Amniotic epithelial cell (primary cell): ENCODE results near the gene BSCL2.
"Not testable (repeated sequence)": the region's sequence is repeated elsewhere in the genome, so short reads cannot be mapped to it uniquely, and the experiment has no call there.

Source experiments
- DNase-seq: peaks from one replicate; pipeline ENCODE4 v3.0.0-alpha.2; 2010; ENCODE audit warnings: low read depth

BSCL2 gene

GRCh38 chr11:62707277-62707861, at the start of gene BSCL2, which contains the start of gene GNG3:
BSCL2 (minus strand) TSS chr11:62707424; CDS start chr11:62707195, 229 bp downstream.
GNG3 (plus strand) TSS chr11:62707676; CDS start chr11:62708296, 620 bp downstream.
- DNase-seq, result no peak

- DNase-seq, result no peak
These were observed 47.9 kb upstream of the BSCL2 start for GRCh38 chr11:62755086-62755615.

GRCh38 chr11:62753736-62754603, 46.7 kb upstream of the BSCL2 start, which contains the start of gene ZBTB3:
ZBTB3 (minus strand) TSS chr11:62754160; CDS start chr11:62753664, 496 bp downstream.
- peak; percentile 100 for DNase-seq

DNA sequence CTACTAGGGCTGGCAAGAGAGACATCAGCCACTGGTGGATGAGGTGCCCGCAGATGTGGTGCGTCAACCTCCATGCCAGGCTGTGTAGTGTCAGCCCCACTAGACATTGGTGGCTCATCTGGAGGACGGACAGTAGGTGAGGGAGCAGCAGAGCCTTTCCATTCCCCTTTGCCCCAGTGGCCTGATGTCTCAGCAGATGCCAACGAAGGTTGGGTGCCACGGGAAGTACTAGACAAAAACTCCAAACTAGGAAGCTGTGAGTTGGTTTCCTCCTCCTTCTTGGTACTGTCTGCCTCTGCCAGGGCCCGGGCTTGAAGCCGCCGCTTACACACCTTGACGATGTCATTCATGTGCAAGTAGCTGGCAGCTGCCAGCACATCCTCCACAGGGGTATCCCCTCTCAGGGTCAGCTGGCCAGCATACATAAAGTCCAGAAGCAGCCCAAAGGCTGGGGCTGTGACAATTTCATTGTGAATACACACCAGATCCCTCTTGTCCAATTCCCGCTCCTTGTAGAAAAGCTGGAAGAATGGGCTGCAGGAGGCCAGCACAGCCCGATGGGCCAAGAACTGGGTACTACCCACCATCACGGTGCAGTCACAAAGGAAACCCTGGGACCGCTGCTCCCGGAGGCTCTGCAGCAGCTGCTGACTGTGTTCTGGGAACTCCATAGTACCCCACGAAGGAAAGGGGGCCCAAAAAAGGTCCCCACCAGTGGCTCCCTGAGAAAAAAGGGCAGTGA, 45.9 kb upstream of the BSCL2 start:
- no peak for DNase-seq

- no peak for DNase-seq
These were observed 45.1 kb upstream of the BSCL2 start for GRCh38 chr11:62752177-62752785.

DNA sequence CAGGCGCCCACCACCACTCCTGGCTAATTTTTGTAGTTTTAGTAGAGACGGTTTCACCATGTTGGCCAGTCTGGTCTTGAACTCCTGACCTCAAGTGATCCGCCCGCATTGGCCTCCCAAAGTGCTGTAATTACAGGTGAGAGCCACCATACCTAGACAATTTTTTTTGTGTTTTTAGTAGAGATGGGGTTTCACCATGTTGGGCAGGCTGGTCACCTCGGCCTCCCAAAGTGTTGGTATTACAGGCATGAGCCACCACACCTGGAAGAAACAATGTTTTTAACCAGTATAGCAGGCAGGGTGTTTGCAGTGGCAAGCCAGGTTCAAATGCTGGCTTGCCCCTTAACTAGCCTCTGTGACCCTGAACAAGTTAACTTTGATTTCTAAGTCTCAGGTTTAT, 42.7 kb upstream of the BSCL2 start:
- DNase-seq, result not testable (repeated sequence)

DNA sequence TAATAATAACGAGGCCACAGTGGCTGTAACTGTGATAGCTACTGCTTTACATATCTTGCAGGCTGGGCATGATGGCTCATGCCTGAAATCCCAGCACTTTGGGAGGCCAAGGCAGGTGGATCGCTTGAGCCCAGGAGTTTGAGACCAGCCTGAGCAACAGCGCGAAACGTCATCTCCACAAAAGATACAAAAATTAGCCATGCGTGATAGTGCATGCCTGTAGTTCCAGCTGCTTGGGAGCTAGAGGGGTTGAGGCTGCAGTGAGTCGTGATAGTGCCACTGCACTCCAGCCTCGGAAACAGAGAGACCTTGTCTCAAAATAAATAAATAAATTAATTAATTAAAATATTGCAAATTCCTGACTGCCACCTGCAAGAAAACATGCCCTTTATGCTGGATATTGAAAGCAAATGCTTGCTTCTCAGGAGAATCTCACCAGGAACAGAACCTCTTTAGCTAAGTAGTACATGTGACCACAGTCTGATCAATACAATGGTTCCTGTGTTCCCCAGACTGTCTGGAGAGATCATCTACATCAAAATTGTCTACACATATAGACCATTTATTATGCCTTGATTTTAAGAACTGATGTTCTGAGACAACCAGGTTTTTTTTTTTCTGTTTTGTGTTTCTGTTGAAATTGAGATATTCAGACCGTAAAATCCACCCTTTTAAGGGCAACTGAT, 40.4 kb upstream of the BSCL2 start:
- DNase-seq, result no peak

DNA sequence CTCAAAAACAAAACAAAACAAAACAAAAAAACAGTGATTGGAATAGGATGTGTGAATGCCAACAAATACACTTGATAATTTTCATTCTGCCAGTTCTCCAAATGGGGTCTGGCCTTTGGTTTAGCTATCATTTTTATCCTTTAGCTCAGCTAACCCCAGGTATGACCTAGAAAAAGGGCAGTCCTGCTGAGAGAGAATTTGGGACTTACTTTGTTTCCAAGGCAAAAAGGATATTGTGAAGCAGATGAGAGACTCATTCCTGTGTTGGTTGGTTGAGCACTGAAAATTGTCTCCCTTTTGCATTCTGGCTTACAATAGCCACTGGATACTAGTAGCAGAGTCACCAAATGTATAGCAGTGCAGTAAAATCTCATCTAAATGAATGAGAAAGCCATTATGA, 30.0 kb upstream of the BSCL2 start:
- no peak for DNase-seq

- peak; percentile 80 for DNase-seq
These were observed 25.6 kb upstream of the BSCL2 start for GRCh38 chr11:62732830-62733229.

DNA sequence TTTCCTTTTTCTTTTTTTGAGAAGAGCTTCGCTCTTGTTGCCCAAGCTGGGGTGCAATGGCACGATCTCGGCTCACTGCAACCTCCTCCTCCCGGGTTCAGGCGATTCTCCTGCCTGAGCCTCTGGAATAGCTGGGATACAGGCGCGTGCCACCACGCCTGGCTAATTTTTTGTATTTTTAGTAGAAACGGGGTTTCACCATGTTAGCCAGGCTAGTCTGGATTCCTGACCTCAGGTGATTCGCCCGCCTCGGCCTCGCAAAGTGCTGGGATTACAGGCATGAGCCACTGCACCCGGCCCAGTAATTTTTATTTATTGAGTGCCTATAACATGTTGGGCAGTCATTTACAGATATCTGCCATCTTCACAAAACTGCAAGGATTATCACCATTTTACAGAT, 22.9 kb upstream of the BSCL2 start:
- not testable (repeated sequence) for DNase-seq

GRCh38 chr11:62728171-62728988, 21.2 kb upstream of the BSCL2 start, which contains the start of gene TTC9C:
TTC9C (plus strand) TSS chr11:62728486; CDS start chr11:62728849, 363 bp downstream.
- DNase-seq, result peak; percentile 84

GRCh38 chr11:62727872-62728170, 20.6 kb upstream of the BSCL2 start:
- DNase-seq, result peak; percentile 98

GRCh38 chr11:62727165-62727871, 20.1 kb upstream of the BSCL2 start, which contains the start of gene HNRNPUL2:
HNRNPUL2 (minus strand) TSS chr11:62727457; CDS start chr11:62727156, 301 bp downstream.
- DNase-seq, result peak; percentile 98

- no peak for DNase-seq
These were observed 19.6 kb upstream of the BSCL2 start for GRCh38 chr11:62726915-62727164.

- DNase-seq, result no peak
These were observed 19.1 kb upstream of the BSCL2 start for GRCh38 chr11:62726156-62726914.

- no peak for DNase-seq
These were observed 18.4 kb upstream of the BSCL2 start for GRCh38 chr11:62725646-62726045.

DNA sequence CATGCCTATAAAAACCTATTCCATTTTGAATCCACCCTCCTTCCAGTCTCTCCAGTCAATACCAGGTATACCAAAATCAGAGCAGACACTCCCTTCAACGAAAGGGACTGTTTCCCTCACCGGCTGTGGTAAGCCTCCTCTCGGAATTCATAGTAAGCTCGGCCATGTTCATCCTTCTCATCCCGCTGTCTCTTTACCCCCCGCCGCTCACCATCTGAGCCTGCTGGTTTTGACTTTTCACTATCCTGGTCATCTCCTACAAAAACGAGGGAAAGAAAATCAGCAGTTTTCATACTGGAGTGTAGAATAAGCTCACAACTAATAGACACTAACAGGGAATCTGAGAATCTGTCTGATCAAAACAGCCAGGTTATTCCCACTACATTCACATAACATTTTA, 16.9 kb upstream of the BSCL2 start:
- no peak for DNase-seq

- peak; percentile 61 for DNase-seq
These were observed 14.8 kb upstream of the BSCL2 start for GRCh38 chr11:62721994-62722393.

- DNase-seq, result no peak
These were observed 12.2 kb upstream of the BSCL2 start for GRCh38 chr11:62719302-62719978.
